Measurements from ENCODE around the gene B3GNT3. TPM values are rescaled to one million over a fixed set of nuclear protein-coding genes. Genes with fewer than 3 reads are reported as not detected.

B3GNT3 gene
- total RNA-seq, 4 donors from 2014 or later = 4.7 TPM; not detected in 3

DNA sequence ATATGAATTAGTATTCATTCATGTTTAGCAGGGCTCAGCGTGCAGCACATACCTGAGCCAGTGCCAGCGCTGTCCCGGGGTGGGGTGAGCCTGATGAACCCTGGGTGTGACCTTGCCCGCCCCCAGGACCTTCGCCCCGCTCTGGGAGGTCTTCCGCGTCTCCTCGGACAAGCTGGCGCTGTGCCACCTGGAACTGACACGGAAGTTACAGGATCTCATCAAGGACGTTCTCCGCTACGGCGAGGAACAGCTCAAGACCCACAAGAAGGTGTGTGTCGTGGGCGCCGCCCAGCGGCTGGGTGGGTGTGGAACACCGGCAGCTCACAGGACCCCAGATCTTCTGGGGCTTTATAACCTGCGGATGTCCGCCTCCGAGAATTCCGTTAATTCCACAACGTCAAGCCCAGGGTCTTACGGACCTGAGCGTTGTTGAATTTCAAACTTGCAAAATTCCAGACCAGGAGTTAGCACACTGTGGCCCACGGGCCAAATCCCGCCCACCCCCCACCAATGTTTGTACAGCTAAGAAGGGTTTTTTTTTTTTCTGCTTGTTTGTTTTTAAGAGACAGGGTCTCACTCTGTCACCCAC is 28.3 kb upstream of the B3GNT3 start:
- Histone ChIP-seq H3K27me3 (peaks cover 22% of the 10 kb centered on the region), H3K9me3 (no peaks in the 10 kb centered on the region), H3K4me1 (peaks cover 0 to 10% (median 6%) of the 10 kb centered on the region in 3 donors), H3K36me3 (no peaks in the 10 kb centered on the region), H3K4me3 (peak overlapping the region in 1 of 2 donors; percentile 15), H3K27ac (no peak overlapping the region)
- no peak for TF ChIP-seq EP300 (IDR thresholded peaks at IDR 0.05)
- no peak for TF ChIP-seq POLR2A (IDR thresholded peaks at IDR 0.05)
- TF ChIP-seq CTCF (IDR thresholded peaks at IDR 0.05) = peak in 3 of 4 experiments; percentile 73 to 87 (median 79)
- TF ChIP-seq POLR2AphosphoS5 (IDR thresholded peaks at IDR 0.05) = no peak
- ATAC-seq = peak; percentile 77
- 0% methylated on average over 2 to 11 of the region's 29 CpGs for WGBS, 2 donors (ENCODE audit: low coverage in 1 of 2)

DNA sequence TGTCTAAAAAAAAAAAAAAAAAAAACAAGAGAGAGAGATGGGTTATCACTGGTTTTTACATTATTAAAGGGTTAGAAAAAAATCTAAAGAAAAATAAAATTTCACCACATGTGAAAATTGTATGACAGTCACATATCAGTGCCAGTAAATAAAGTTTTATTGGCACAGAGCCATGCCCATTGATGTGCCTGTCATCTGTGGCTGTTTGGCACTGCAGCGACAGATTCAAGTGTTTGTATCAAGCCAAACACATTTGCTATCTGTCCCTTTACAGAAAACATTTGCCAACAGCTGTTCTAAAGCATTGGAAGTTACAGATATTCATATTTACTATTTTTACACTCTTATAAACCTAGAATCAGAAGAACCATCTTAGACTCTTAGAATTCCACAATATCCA is 27.4 kb upstream of the B3GNT3 start:
- ATAC-seq = no peak
- H3K27me3 ChIP-seq = peaks cover 21% of the 10 kb centered on the region
- no peaks in the 10 kb centered on the region for H3K9me3 ChIP-seq
- peaks cover 0 to 10% (median 6%) of the 10 kb centered on the region in 3 donors for H3K4me1 ChIP-seq
- TF ChIP-seq POLR2A (IDR thresholded peaks at IDR 0.05) (no peak), CTCF (IDR thresholded peaks at IDR 0.05) (no peak), EP300 (IDR thresholded peaks at IDR 0.05) (no peak), POLR2AphosphoS5 (IDR thresholded peaks at IDR 0.05) (no peak)
- H3K4me3 ChIP-seq = no peak overlapping the region
- 33 to 41% methylated on average over 1 of the region's 1 CpG for WGBS, 2 donors (ENCODE audit: low coverage in 1 of 2)
- H3K27ac ChIP-seq = no peak overlapping the region
- no peaks in the 10 kb centered on the region for H3K36me3 ChIP-seq

- Histone ChIP-seq H3K4me1 (peaks cover 0 to 10% (median 6%) of the 10 kb centered on the region in 3 donors), H3K27me3 (peaks cover 10% of the 10 kb centered on the region), H3K4me3 (no peak overlapping the region), H3K36me3 (no peaks in the 10 kb centered on the region), H3K27ac (no peak overlapping the region), H3K9me3 (no peaks in the 10 kb centered on the region)
- 71 to 90% methylated on average over 7 to 8 of the region's 13 CpGs for WGBS, 2 donors (ENCODE audit: low coverage in 1 of 2)
- no peak for ATAC-seq
- TF ChIP-seq EP300 (IDR thresholded peaks at IDR 0.05) (no peak), POLR2A (IDR thresholded peaks at IDR 0.05) (no peak), CTCF (IDR thresholded peaks at IDR 0.05) (no peak), POLR2AphosphoS5 (IDR thresholded peaks at IDR 0.05) (no peak)
These were observed 24.3 kb upstream of the B3GNT3 start for GRCh38 chr19:17770613-17771012.

- no peak for TF ChIP-seq CTCF (IDR thresholded peaks at IDR 0.05)
- TF ChIP-seq POLR2AphosphoS5 (IDR thresholded peaks at IDR 0.05) = no peak
- WGBS, 2 donors (ENCODE audit: low coverage in 1 of 2) = 83% methylated on average over 1 of the region's 4 CpGs; no CpG with 5 or more reads in 1 of the 2 donors
- Histone ChIP-seq H3K36me3 (no peaks in the 10 kb centered on the region), H3K4me1 (no peaks in the 10 kb centered on the region), H3K4me3 (no peak overlapping the region), H3K27ac (no peak overlapping the region), H3K9me3 (no peaks in the 10 kb centered on the region), H3K27me3 (peaks cover 25% of the 10 kb centered on the region)
- ATAC-seq = no peak
These were observed 22.8 kb upstream of the B3GNT3 start for GRCh38 chr19:17772172-17772571.

GRCh38 chr19:17775245-17775927 is 19.6 kb upstream of the B3GNT3 start:
- ATAC-seq = no peak
- Histone ChIP-seq H3K27me3 (peaks cover 57% of the 10 kb centered on the region), H3K9me3 (no peaks in the 10 kb centered on the region), H3K27ac (no peak overlapping the region), H3K4me3 (no peak overlapping the region), H3K36me3 (no peaks in the 10 kb centered on the region), H3K4me1 (peaks cover 0 to 16% (median 0%) of the 10 kb centered on the region in 3 donors)
- 52 to 73% methylated on average over 3 of the region's 16 CpGs for WGBS, 2 donors (ENCODE audit: low coverage in 1 of 2)
- TF ChIP-seq CTCF (IDR thresholded peaks at IDR 0.05) = peak in 3 of 4 experiments; percentile 16 to 32 (median 22)
- no peak for TF ChIP-seq POLR2A (IDR thresholded peaks at IDR 0.05)
- TF ChIP-seq POLR2AphosphoS5 (IDR thresholded peaks at IDR 0.05) = no peak
